ENCODE results near the gene CH25H. TPM values are rescaled to one million over a fixed set of nuclear protein-coding genes. Genes with fewer than 3 reads are reported as not detected.

Gene CH25H
- total and polyA plus RNA-seq, 8 donors: 1.7 to 26.3 (median 5.3) TPM; not detected in 2

- intact Hi-C loops (cut with DNase I; ENCODE audit: low total_unique reads): no loop called here
- peaks cover 0 to 10% (median 5%) of the 10 kb centered on the region in 4 donors for H3K4me1 ChIP-seq
- H3K9me3 ChIP-seq: no peaks in the 10 kb centered on the region
- no peak for DNase-seq
- H3K4me3 ChIP-seq: no peak overlapping the region
- no peaks in the 10 kb centered on the region for H3K27me3 ChIP-seq
- TF ChIP-seq POLR2A (IDR thresholded peaks at IDR 0.05) (no peak), POLR2AphosphoS5 (IDR thresholded peaks at IDR 0.05) (no peak), EP300 (IDR thresholded peaks at IDR 0.05) (no peak), CTCF (IDR thresholded peaks at IDR 0.05) (no peak)
- 94 to 96% (median 95%) methylated on average over 3 of the region's 3 CpGs for WGBS, 5 donors
- H3K27ac ChIP-seq: no peak overlapping the region
- peaks cover 0 to 51% (median 29%) of the 10 kb centered on the region in 4 donors for H3K36me3 ChIP-seq
Measured at GRCh38 chr10:89228146-89228545, 21.0 kb upstream of the CH25H start.

- no peaks in the 10 kb centered on the region for H3K9me3 ChIP-seq
- intact Hi-C loops (cut with DNase I; ENCODE audit: low total_unique reads): no loop called here
- H3K36me3 ChIP-seq: peaks cover 0 to 47% (median 34%) of the 10 kb centered on the region in 4 donors
- WGBS, 5 donors: 92 to 100% (median 96%) methylated on average over 1 of the region's 1 CpG
- H3K27me3 ChIP-seq: no peaks in the 10 kb centered on the region
- no peak overlapping the region for H3K27ac ChIP-seq
- H3K4me3 ChIP-seq: no peak overlapping the region
- no peak for TF ChIP-seq CTCF (IDR thresholded peaks at IDR 0.05)
- no peak for TF ChIP-seq POLR2AphosphoS5 (IDR thresholded peaks at IDR 0.05)
- TF ChIP-seq EP300 (IDR thresholded peaks at IDR 0.05): no peak
- TF ChIP-seq POLR2A (IDR thresholded peaks at IDR 0.05): no peak
- no peak for DNase-seq
- peaks cover 0 to 10% (median 5%) of the 10 kb centered on the region in 4 donors for H3K4me1 ChIP-seq
Measured at GRCh38 chr10:89226891-89227290, 19.8 kb upstream of the CH25H start.

- DNase-seq: peak in 1 of 2 donors; percentile 49
- H3K9me3 ChIP-seq: no peaks in the 10 kb centered on the region
- H3K4me1 ChIP-seq: peaks cover 0 to 10% (median 5%) of the 10 kb centered on the region in 4 donors
- no peak for TF ChIP-seq EP300 (IDR thresholded peaks at IDR 0.05)
- TF ChIP-seq CTCF (IDR thresholded peaks at IDR 0.05): peak in 2 of 7 experiments; percentile 17 to 23
- no peak for TF ChIP-seq POLR2AphosphoS5 (IDR thresholded peaks at IDR 0.05)
- no peak for TF ChIP-seq POLR2A (IDR thresholded peaks at IDR 0.05)
- intact Hi-C loops (cut with DNase I; ENCODE audit: low total_unique reads): no loop called here
- 44 to 56% (median 53%) methylated on average over 18 of the region's 18 CpGs for WGBS, 5 donors
- no peak overlapping the region for H3K4me3 ChIP-seq
- no peaks in the 10 kb centered on the region for H3K27me3 ChIP-seq
- peaks cover 0 to 58% (median 39%) of the 10 kb centered on the region in 4 donors for H3K36me3 ChIP-seq
- H3K27ac ChIP-seq: peak overlapping the region in 4 of 5 donors; percentile 15 to 60 (median 28)
Measured at GRCh38 chr10:89224739-89225443, 17.8 kb upstream of the CH25H start.

- Histone ChIP-seq H3K27me3 (no peaks in the 10 kb centered on the region), H3K36me3 (peaks cover 0 to 50% (median 30%) of the 10 kb centered on the region in 4 donors), H3K4me3 (no peak overlapping the region), H3K4me1 (peaks cover 3 to 20% (median 12%) of the 10 kb centered on the region in 4 donors), H3K27ac (no peak overlapping the region), H3K9me3 (no peaks in the 10 kb centered on the region)
- intact Hi-C loops (cut with DNase I; ENCODE audit: low total_unique reads): no loop called here
- 81 to 89% (median 82%) methylated on average over 2 of the region's 2 CpGs for WGBS, 5 donors
- no peak for DNase-seq
- TF ChIP-seq CTCF (IDR thresholded peaks at IDR 0.05) (no peak), EP300 (IDR thresholded peaks at IDR 0.05) (no peak), POLR2A (IDR thresholded peaks at IDR 0.05) (no peak), POLR2AphosphoS5 (IDR thresholded peaks at IDR 0.05) (no peak)
Measured at GRCh38 chr10:89221919-89222318, 14.8 kb upstream of the CH25H start.
